Endothelial cell of umbilical vein (primary cell): ENCODE measurements around the gene MTG2.

Source experiments
- GATA2 ChIP-seq: IDR thresholded peaks from 2 replicates; pipeline ENCODE4 v1.7.0; 2011; ENCODE audit warnings: low read depth, mild to moderate bottlenecking, moderate library complexity, mixed read lengths, low read length; ENCODE audit not compliant: insufficient read length, insufficient read depth
- MYC ChIP-seq: IDR thresholded peaks from one replicate; pipeline ENCODE4 v1.6.1; 2011; ENCODE audit warnings: mild to moderate bottlenecking, low read depth, low read length
- POLR2A ChIP-seq: IDR thresholded peaks from 2 replicates; pipeline ENCODE4 v1.6.1; 2012; ENCODE audit warnings: low read depth, mild to moderate bottlenecking, control low read depth, low read length
- POLR2AphosphoS5 ChIP-seq: IDR thresholded peaks from 2 replicates; pipeline ENCODE4 v1.6.1; 2012; ENCODE audit warnings: low read depth, mild to moderate bottlenecking, control low read depth, low read length, moderate library complexity; ENCODE audit not compliant: insufficient read depth
- TF ChIP-seq, protein P1 (sequence below), 2 donors: IDR thresholded peaks; 1 replicate in 1 of 2; 2 replicates in 1 of 2; pipeline ENCODE4 v1.5.1; 2011; ENCODE audit warnings: low read length in 2 of 2, mild to moderate bottlenecking in 2 of 2, moderate library complexity in 2 of 2, control low read depth in 1 of 2, inconsistent platforms in 1 of 2, low read depth in 1 of 2; ENCODE audit not compliant: insufficient read depth in 1 of 2; ENCODE audit errors: extremely low read depth in 1 of 2
- TF ChIP-seq, protein P2 (sequence below): IDR thresholded peaks from 2 replicates; pipeline ENCODE4 v1.6.1; 2011; ENCODE audit not compliant: insufficient read depth, insufficient read length

- TF ChIP-seq, protein P1, sequence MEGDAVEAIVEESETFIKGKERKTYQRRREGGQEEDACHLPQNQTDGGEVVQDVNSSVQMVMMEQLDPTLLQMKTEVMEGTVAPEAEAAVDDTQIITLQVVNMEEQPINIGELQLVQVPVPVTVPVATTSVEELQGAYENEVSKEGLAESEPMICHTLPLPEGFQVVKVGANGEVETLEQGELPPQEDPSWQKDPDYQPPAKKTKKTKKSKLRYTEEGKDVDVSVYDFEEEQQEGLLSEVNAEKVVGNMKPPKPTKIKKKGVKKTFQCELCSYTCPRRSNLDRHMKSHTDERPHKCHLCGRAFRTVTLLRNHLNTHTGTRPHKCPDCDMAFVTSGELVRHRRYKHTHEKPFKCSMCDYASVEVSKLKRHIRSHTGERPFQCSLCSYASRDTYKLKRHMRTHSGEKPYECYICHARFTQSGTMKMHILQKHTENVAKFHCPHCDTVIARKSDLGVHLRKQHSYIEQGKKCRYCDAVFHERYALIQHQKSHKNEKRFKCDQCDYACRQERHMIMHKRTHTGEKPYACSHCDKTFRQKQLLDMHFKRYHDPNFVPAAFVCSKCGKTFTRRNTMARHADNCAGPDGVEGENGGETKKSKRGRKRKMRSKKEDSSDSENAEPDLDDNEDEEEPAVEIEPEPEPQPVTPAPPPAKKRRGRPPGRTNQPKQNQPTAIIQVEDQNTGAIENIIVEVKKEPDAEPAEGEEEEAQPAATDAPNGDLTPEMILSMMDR (IDR thresholded peaks at IDR 0.05; ENCODE audit: extremely low read depth in 1 of 2, insufficient read depth in 1 of 2, low read depth in 1 of 2, low read length in 2 of 2), result no peak
- TF ChIP-seq POLR2A (no peak), POLR2AphosphoS5 (no peak), MYC (no peak), GATA2 (no peak)
- TF ChIP-seq, protein P2, sequence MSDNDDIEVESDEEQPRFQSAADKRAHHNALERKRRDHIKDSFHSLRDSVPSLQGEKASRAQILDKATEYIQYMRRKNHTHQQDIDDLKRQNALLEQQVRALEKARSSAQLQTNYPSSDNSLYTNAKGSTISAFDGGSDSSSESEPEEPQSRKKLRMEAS, result no peak
Observed at GRCh38 chr20:62181808-62182207, 1.0 kb upstream of the MTG2 start.
